ENCODE results near the gene NEIL1.

NEIL1 gene

DNA sequence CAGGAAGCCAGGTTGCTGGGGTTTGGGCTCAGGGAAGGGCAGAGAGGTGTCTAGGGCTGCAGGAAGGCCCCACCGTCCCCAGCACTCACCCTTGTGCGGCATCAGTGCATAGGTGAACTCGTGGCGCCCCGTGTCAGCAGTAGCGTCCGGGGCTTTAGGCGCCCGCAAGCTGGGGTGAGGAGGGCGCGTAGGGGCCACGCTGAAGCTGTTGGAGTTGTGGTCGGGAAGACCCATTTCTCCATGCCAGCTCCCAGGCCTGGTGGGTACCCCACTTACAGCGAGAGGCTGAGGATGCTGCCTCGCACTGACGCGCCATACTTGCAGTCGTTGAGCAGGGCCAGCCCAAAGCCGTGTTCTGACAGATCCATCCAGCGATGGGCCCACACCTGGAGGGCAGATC, 9.7 kb downstream of the NEIL1 start:
- no peak for DNase-seq (ENCODE audit: low read depth in 2 of 2)

DNA sequence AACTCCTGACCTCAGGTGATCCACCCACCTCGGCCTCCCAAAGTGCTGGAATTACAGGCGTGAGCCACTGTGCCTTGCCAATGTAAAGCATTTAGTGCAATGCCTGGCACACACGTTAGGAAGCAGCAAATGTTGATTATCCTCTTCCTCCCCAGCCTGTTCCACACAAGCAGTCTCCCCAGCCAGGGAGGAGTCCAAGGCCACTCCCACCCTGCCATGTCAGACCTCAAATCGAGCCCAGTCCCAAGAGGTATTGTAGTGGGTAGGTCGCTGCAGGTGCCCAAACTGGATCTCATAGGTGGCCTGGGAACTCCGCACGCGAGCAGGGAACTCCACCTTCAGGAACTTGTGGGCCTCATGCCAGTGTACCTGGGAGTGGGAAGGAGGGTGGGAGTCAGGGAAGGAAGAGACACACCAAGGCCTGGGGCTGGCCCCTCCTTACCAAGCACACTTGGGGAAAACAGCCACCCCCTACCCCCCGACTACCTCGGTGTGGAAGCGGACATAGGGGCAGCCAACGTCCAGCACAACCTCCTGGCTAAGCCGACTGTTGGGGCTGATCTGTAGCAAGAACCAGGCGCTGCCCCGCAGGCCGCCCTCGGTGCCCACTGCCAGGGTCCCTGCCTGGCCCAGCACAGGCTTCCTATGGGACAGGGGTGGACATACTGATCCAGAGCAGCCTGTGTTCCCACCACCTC, 11.3 kb downstream of the NEIL1 start:
- DNase-seq (ENCODE audit: low read depth in 2 of 2), result no peak

- DNase-seq (ENCODE audit: low read depth in 2 of 2), result no peak
These were observed 12.1 kb downstream of the NEIL1 start for GRCh38 chr15:75358771-75359536.

- DNase-seq (ENCODE audit: low read depth in 2 of 2), result no peak
These were observed 12.9 kb downstream of the NEIL1 start for GRCh38 chr15:75359537-75360250.

- DNase-seq (ENCODE audit: low read depth in 2 of 2), result no peak
These were observed 13.6 kb downstream of the NEIL1 start for GRCh38 chr15:75360391-75360790.

DNA sequence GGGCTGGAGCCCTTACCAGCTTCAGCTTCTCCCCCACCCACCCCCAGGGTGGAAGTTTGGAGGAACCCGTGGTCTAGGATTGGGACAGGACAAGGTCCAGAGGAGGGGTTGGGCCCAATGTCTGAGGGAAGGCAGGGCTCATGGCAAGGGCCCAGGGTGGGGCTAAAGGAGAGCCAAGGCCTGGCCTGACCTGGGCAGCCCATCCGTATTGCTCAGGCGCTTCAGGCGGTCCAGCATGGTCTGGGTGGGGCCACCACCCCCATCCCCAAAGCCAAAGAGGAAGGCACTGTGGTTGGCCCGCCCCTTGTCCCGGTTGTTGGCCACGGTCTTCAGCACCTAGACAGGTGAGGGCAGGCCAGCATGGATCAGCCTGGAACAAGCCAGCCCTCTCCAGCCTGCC, 14.0 kb downstream of the NEIL1 start:
- DNase-seq (ENCODE audit: low read depth in 2 of 2), result no peak

DNA sequence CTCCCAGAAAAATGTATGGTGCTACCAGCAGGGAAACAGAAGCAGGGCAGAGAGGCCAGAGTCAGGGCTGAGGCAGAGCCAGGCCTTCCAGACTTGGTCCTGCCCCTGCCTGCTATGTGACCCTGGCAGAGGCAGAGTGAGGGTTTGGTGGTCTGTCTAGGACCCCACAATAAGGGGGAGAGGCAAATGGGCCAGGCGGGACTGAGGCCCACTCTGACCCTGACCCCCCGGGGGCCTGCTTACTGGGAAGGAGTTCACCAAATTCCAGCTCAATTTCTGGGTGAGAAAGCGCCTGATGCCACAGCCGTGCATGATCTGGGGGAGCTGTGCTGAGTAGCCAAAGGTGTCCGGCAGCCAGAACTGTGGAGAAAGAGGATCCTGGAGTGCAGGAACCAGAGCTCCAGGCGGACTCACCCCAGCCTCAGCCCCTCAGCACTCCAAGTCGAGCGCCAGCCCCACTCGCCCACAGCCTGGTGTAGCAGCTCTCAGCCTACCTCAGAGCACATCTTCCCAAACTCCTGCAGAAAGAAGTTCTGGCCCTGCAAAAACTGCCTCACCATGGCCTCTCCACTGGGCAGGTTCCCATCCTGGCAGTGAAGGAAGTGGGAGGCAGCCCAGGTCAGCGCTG, 14.6 kb downstream of the NEIL1 start:
- no peak for DNase-seq (ENCODE audit: low read depth in 2 of 2)

DNA sequence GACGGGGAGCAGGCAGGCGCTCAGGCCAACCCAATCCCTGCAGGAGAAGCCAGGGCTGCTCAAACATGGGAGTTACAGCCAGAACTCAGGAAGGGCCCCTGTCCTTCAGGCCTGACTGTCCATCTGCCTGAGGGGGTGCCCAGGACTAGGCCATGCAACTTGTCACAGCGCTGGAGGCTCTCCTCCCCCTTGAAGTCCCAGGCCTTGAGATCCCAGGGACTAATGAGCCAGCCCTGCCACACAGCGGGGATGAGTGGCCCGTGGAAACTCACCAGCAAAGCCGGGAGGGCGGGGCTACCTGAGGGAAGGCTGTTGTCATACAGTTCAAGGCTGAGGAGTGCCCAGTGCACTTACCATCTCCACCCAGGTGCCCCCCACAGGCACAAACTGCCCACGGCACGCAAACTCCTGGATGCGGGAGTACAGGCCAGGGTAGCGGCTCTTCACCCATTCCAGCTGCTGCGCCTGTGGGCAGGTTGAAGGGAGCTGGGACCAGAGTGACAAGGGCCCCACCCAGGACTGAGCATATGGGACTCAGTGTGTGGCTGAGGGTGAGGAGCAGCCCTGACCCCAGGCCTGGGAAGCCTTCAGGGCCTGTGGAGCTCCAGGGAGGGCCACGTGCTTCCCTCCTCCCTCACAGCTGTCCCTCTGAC, 15.3 kb downstream of the NEIL1 start:
- no peak for DNase-seq (ENCODE audit: low read depth in 2 of 2)

DNA sequence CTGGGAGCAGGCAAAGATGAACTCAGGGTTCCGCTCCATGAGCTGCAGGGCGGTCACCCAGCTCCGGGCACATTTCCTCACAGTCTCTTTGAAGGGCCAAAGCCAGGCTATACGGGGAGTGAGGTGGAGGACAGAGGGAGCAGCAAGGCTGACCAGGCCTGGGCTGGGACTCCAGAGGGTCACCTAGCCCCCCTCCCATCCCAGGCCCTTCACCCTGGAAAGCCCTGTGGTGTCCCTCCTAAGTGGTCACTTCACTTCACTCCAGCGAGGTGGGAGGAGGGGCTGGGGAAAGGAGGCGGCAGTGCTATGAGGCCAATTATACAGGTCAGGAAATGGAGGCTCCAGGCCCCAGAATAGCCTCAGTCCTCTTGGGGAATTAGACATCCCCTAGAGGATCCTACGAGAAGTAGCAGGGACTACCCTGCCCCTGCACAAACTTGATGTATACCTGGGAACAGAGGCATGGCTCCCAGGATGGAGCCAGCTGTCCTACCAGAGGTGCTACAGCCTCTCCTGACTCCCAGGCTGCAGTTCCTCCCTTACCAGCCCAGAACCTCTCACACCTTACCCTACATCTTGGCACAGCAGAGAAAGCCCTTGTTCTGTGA, 15.9 kb downstream of the NEIL1 start:
- DNase-seq (ENCODE audit: low read depth in 2 of 2), result no peak

DNA sequence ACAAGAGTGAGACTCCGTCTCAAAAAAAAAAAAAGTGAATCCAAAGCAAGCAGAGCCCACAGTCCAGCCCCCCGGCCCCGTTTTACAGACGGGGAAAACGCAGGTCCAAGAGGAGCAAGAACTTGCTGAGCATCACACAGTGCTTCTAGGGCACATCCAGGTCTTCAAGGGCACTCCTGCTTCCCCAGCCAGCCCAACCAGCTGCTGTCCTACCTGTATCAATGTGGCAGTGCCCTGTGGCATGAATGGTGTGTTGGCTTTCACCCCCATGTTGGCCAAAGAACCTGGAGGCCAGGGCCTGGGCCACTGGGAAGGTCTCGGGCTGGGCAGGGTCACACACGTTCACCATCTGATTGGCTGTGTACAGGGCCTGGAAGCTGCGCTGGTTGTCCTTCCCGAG, 16.9 kb downstream of the NEIL1 start:
- no peak for DNase-seq (ENCODE audit: low read depth in 2 of 2)

DNA sequence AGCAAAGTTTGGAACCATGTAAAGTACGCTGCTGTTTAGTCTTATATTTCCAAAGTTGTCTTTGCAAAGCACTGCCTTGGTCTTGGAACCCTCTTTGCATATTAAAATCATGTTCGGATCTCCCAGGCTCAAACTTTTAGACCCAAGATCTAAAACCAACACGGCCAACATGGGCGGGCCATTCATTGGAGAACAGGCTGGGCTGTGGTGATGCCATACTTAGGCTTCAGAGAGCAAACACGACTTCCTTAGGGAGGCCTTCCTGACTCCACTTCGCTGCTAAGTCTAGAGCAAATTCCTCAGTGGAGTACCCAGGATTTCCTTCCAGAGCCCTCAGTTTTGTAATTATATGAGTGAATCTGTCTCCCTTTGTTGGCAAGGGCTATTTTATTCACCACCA, 18.0 kb downstream of the NEIL1 start:
- DNase-seq (ENCODE audit: low read depth in 2 of 2), result no peak

GRCh38 chr15:75366163-75366562, 19.3 kb downstream of the NEIL1 start:
- DNase-seq (ENCODE audit: low read depth in 2 of 2), result no peak

DNA sequence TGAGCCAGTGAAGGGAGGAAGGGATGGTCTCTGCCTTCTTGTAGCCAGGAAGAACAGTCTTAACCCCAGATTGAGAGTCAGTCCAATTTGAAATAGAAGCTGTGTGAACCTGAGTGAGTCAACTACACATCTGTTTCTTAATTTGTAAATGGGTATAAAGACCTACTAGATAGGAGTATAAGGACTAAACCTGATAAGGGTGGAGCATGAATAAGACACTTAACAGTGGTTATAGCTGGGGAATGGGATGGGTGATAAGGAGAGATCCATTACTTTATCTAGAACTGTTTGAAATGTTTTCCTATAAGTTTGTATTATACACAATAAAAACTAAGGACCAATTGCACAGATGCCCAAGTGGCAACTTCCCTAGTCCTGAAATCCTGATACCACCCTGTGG, 20.2 kb downstream of the NEIL1 start:
- no peak for DNase-seq (ENCODE audit: low read depth in 2 of 2)

- DNase-seq (ENCODE audit: low read depth in 2 of 2), result no peak
These were observed 20.6 kb downstream of the NEIL1 start for GRCh38 chr15:75367406-75367912.

GRCh38 chr15:75367913-75368688, 21.3 kb downstream of the NEIL1 start, which contains the start of gene MAN2C1:
Gene MAN2C1 (minus strand): TSS chr15:75368607. CDS start chr15:75368583, 24 bp downstream.
- DNase-seq (ENCODE audit: low read depth in 2 of 2), result peak; percentile 85 to 93

DNA sequence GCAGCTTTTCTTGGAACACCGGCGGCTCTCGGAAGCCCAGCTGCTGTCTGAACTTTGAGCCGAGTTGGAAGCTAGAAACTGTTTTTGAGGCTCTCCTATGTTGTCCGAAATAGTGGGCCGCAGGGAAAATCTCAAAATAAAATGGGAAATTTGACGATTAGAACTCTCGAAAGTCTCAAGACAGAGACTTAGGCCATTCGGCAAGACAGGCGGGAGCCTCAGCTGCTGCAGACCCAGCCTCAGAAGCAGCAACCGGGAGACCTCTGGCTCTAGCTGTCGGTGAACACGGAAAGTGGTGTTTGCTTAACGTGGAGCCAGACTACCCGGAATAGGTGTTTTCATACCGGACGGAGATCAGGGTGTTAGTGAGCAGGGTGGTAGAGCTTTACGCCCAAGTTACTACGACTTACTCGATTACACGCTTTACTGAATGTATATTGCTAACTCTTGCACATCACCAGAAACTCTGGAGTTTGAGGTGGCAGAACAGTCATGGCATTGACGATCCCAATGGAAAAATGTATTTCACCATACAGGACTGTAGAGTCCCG, 21.9 kb downstream of the NEIL1 start:
- DNase-seq (ENCODE audit: low read depth in 2 of 2), result no peak

DNA sequence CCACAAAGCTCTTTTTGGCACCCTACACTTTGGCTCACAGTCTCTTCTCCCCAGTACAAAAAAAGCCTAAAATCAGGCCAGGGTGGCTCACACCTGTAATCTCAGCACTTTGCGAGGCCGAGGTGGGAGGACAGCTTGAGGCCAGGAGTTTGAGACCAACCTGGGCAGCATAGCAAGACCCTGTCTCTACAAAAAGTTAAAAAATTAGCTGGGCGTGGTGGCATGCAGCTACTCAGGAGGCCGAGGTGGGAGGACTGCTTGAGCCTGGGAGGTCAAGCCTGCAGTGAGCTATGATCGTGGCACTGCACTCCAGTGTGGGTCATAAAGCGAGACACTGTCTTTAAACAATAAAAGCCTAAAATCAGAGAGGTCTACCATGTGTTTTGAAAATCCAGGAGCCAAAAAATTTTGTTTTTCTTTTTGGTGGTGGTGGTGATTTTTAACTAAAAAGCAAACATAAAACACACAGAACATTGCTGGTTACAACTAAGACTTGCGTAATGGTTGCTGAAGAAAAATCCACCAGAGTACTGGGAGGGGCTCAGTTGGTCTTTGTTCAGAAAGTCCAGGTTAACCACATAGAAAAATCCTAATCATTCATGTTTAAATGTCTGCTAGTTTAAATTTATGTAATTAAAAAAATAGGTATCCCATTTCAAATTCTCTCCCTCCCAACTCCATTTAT, 23.2 kb downstream of the NEIL1 start:
- DNase-seq (ENCODE audit: low read depth in 2 of 2), result no peak

GRCh38 chr15:75371486-75371885, 24.6 kb downstream of the NEIL1 start:
- DNase-seq (ENCODE audit: low read depth in 2 of 2), result no peak
